HepG2 (cell line): ENCODE results near the gene MRPL38. TPM values are rescaled to one million over a fixed set of nuclear protein-coding genes. Genes with fewer than 3 reads are reported as not detected.
A peak's percentile ranks its signal among the peaks of the same experiment; 100 is the strongest.

ENCODE experiments used
- AKNA ChIP-seq: sonication (generic); formaldehyde crosslinking; IDR thresholded peaks from 2 replicates; pipeline ENCODE4 v1.4.0; 2020; ENCODE audit warnings: missing genetic modification reagents, borderline replicate concordance
- ARID5B ChIP-seq: IDR thresholded peaks from 2 replicates; pipeline ENCODE4 v1.4.0; 2020; ENCODE audit warnings: mild to moderate bottlenecking, missing genetic modification reagents
- BRD4 ChIP-seq: sonication (generic); formaldehyde crosslinking; IDR thresholded peaks from 2 replicates; pipeline ENCODE4 v1.4.0; 2020; ENCODE audit warnings: missing genetic modification reagents
- ZNF251 ChIP-seq: sonication (generic); formaldehyde crosslinking; IDR thresholded peaks from 2 replicates; pipeline ENCODE4 v1.9.0; 2021; ENCODE audit warnings: mild to moderate bottlenecking, missing genetic modification reagents
- ZNF335 ChIP-seq: sonication (generic); formaldehyde crosslinking; IDR thresholded peaks from 2 replicates; pipeline ENCODE4 v1.4.0; 2020; ENCODE audit warnings: missing genetic modification reagents
- ZNF367 ChIP-seq: sonication (generic); formaldehyde crosslinking; IDR thresholded peaks from 2 replicates; pipeline ENCODE4 v1.4.0; 2020; ENCODE audit warnings: missing genetic modification reagents, borderline replicate concordance
- ZNF430 ChIP-seq: sonication (generic); formaldehyde crosslinking; IDR thresholded peaks from 2 replicates; pipeline ENCODE4 v1.9.0; 2021; ENCODE audit warnings: mild to moderate bottlenecking, missing genetic modification reagents
- ZNF563 ChIP-seq: sonication (generic); formaldehyde crosslinking; IDR thresholded peaks from 2 replicates; pipeline ENCODE4 v1.8.0; 2022; ENCODE audit warnings: mild to moderate bottlenecking, moderate library complexity, missing genetic modification reagents
- ZNF577 ChIP-seq: sonication (generic); formaldehyde crosslinking; IDR thresholded peaks from 2 replicates; pipeline ENCODE4 v1.4.0; 2020; ENCODE audit warnings: mild to moderate bottlenecking, low read depth, missing genetic modification reagents, borderline replicate concordance
- polyA plus RNA-seq, 8 experiments: library from polyadenylated mRNA; depleted of rRNA in 3 of 8; stranded (reverse) in 7 of 8; unstranded in 1 of 8; fragments of >200 nt; fragmentation: Illumina TruSeq in 4 of 8; extraction: Trizol in 4 of 8; gene quantifications; 2 replicates each; pipeline versions ENCODE4 v1.2.1 to v1.2.3, GENCODE V29; 2011 to 2016; ENCODE audit warnings: low read depth in 4 of 8, missing spikeins in 1 of 8, mixed read lengths in 1 of 8; ENCODE audit not compliant: insufficient read depth in 1 of 8
- total RNA-seq, 5 experiments: library from RNA; depleted of rRNA; stranded (reverse); fragments of >200 nt; fragmentation: Illumina TruSeq; extraction: Trizol; gene quantifications; 2 replicates each; pipeline ENCODE4 v1.2.3, GENCODE V29; 2016; ENCODE audit warnings: low read depth in 1 of 5
- TF ChIP-seq, protein P1 (sequence below), 2 experiments: IDR thresholded peaks; 2 replicates each; pipeline ENCODE4 v1.6.1; 2011 to 2012; ENCODE audit warnings: low read length in 2 of 2, borderline replicate concordance in 1 of 2, low read depth in 1 of 2, mild to moderate bottlenecking in 1 of 2, moderate library complexity in 1 of 2

The MRPL38 gene
- total and polyA plus RNA-seq, 2 of the 13 experiments (the other 11 are each of a cell fraction or from before 2014, with no cell fraction given): 83.7 to 125 TPM

- TF ChIP-seq ARID5B (peak; percentile 95), ZNF563 (peak; percentile 80; the same call in 1 of the 2 replicates), ZNF335 (CRISPR knock-in tag) (peak; percentile 91), AKNA (CRISPR knock-in tag) (0 out of 2 replicates have a peak, but pooled peaks have one; percentile 55), ZNF367 (CRISPR knock-in tag) (no peak; the same call in 1 of the 2 replicates), ZNF430 (CRISPR knock-in tag) (peak; percentile 93), ZNF577 (CRISPR knock-in tag) (no peak), BRD4 (0 out of 2 replicates have a peak, but pooled peaks have one; percentile 58), ZNF251 (CRISPR knock-in tag) (no peak)
- TF ChIP-seq, protein P1, sequence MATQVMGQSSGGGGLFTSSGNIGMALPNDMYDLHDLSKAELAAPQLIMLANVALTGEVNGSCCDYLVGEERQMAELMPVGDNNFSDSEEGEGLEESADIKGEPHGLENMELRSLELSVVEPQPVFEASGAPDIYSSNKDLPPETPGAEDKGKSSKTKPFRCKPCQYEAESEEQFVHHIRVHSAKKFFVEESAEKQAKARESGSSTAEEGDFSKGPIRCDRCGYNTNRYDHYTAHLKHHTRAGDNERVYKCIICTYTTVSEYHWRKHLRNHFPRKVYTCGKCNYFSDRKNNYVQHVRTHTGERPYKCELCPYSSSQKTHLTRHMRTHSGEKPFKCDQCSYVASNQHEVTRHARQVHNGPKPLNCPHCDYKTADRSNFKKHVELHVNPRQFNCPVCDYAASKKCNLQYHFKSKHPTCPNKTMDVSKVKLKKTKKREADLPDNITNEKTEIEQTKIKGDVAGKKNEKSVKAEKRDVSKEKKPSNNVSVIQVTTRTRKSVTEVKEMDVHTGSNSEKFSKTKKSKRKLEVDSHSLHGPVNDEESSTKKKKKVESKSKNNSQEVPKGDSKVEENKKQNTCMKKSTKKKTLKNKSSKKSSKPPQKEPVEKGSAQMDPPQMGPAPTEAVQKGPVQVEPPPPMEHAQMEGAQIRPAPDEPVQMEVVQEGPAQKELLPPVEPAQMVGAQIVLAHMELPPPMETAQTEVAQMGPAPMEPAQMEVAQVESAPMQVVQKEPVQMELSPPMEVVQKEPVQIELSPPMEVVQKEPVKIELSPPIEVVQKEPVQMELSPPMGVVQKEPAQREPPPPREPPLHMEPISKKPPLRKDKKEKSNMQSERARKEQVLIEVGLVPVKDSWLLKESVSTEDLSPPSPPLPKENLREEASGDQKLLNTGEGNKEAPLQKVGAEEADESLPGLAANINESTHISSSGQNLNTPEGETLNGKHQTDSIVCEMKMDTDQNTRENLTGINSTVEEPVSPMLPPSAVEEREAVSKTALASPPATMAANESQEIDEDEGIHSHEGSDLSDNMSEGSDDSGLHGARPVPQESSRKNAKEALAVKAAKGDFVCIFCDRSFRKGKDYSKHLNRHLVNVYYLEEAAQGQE (IDR thresholded peaks at IDR 0.05; ENCODE audit: borderline replicate concordance in 1 of 2, low read depth in 1 of 2, low read length in 2 of 2): peak in 1 of 2 experiments; percentile 55; a peak in 1 of 4 replicates
Observed at GRCh38 chr17:75872434-75873351, 32.0 kb downstream of the MRPL38 start (continued).
